H9 (cell line): ENCODE data around the gene COX6B2. TPM values are rescaled to one million over a fixed set of nuclear protein-coding genes. Genes with fewer than 3 reads are reported as not detected.

Source experiments
- DNase-seq: peaks from one replicate; pipeline ENCODE4 v3.0.0-alpha.2; 2017
- H2AFZ ChIP-seq: one replicate; pipeline ENCODE4 v1.6.1; 2013; ENCODE audit warnings: mild to moderate bottlenecking, low read length, control low read depth, moderate library complexity
- H2AK5ac ChIP-seq: 2 replicates; pipeline ENCODE4 v1.6.1; 2013; ENCODE audit warnings: low read length, control low read depth, mixed read lengths; ENCODE audit not compliant: insufficient read length
- H2BK120ac ChIP-seq: one replicate; pipeline ENCODE4 v1.6.1; 2013; ENCODE audit warnings: low read depth, mild to moderate bottlenecking, low read length, control low read depth, inconsistent platforms; ENCODE audit not compliant: poor library complexity, severe bottlenecking
- H2BK12ac ChIP-seq: 2 replicates; pipeline ENCODE4 v1.6.1; 2013; ENCODE audit warnings: low read length, control low read depth, mixed read lengths, low read depth; ENCODE audit not compliant: insufficient read length
- H2BK15ac ChIP-seq: 2 replicates; pipeline ENCODE4 v1.6.1; 2013; ENCODE audit warnings: low read depth, low read length, control low read depth
- H2BK20ac ChIP-seq: one replicate; pipeline ENCODE4 v1.6.1; 2013; ENCODE audit warnings: low read depth, mild to moderate bottlenecking, low read length, control low read depth, inconsistent platforms; ENCODE audit not compliant: poor library complexity, severe bottlenecking
- H2BK5ac ChIP-seq: 2 replicates; pipeline ENCODE4 v1.6.1; 2013; ENCODE audit warnings: low read length, control low read depth, mixed read lengths; ENCODE audit not compliant: insufficient read length
- H3K14ac ChIP-seq: 2 replicates; pipeline ENCODE4 v1.6.1; 2013; ENCODE audit warnings: low read length, control low read depth; ENCODE audit not compliant: insufficient read depth
- H3K18ac ChIP-seq: 2 replicates; pipeline ENCODE4 v1.6.1; 2013; ENCODE audit warnings: low read depth, mild to moderate bottlenecking, mixed read lengths, low read length, control low read depth; ENCODE audit not compliant: insufficient read length
- H3K23ac ChIP-seq: 2 replicates; pipeline ENCODE4 v1.6.1; 2013; ENCODE audit warnings: low read length, control low read depth, mixed read lengths, low read depth; ENCODE audit not compliant: insufficient read length
- H3K23me2 ChIP-seq: 2 replicates; pipeline ENCODE4 v1.6.1; 2013; ENCODE audit warnings: low read depth, mild to moderate bottlenecking, mixed read lengths, low read length, control low read depth; ENCODE audit not compliant: insufficient read length, poor library complexity, severe bottlenecking
- H3K27ac ChIP-seq: 2 replicates; pipeline ENCODE4 v1.5.1; 2013; ENCODE audit warnings: low read length, control low read depth, mixed read lengths, low read depth; ENCODE audit not compliant: insufficient read length
- H3K27me3 ChIP-seq: 2 replicates; pipeline ENCODE4 v1.6.1; 2013; ENCODE audit warnings: low read length, control low read depth, inconsistent platforms; ENCODE audit not compliant: insufficient read depth
- H3K4ac ChIP-seq: 2 replicates; pipeline ENCODE4 v1.6.1; 2013; ENCODE audit warnings: low read depth, mild to moderate bottlenecking, control low read depth, inconsistent platforms, low read length, moderate library complexity
- H3K4me1 ChIP-seq: 2 replicates; pipeline ENCODE4 v1.6.1; 2013; ENCODE audit warnings: low read length, control low read depth, inconsistent platforms; ENCODE audit not compliant: insufficient read depth
- H3K4me2 ChIP-seq: 2 replicates; pipeline ENCODE4 v1.6.1; 2013; ENCODE audit warnings: low read length, control low read depth, mixed read lengths; ENCODE audit not compliant: insufficient read length, insufficient read depth
- H3K56ac ChIP-seq: 2 replicates; pipeline ENCODE4 v1.6.1; 2013; ENCODE audit warnings: low read depth, mild to moderate bottlenecking, mixed read lengths, low read length, control low read depth; ENCODE audit not compliant: insufficient read length
- H3K79me1 ChIP-seq: 2 replicates; pipeline ENCODE4 v1.6.1; 2013; ENCODE audit warnings: low read depth, mild to moderate bottlenecking, moderate library complexity, low read length, control low read depth, inconsistent platforms; ENCODE audit not compliant: insufficient read depth, poor library complexity, severe bottlenecking
- H3K79me2 ChIP-seq: 2 replicates; pipeline ENCODE4 v1.6.1; 2013; ENCODE audit warnings: low read length, control low read depth, inconsistent platforms; ENCODE audit not compliant: insufficient read depth
- H3K9ac ChIP-seq: 2 replicates; pipeline ENCODE4 v1.6.1; 2013; ENCODE audit warnings: low read length, control low read depth, mixed read lengths; ENCODE audit not compliant: insufficient read length; ENCODE audit errors: extremely low read depth
- H3K9me3 ChIP-seq: one replicate; pipeline ENCODE4 v1.6.1; 2013; ENCODE audit warnings: low read depth, low read length, inconsistent platforms; ENCODE audit not compliant: control insufficient read depth
- H3T11ph ChIP-seq: one replicate; pipeline ENCODE4 v1.6.1; 2013; ENCODE audit warnings: mild to moderate bottlenecking, low read length, control low read depth, inconsistent platforms
- H4K20me1 ChIP-seq: one replicate; pipeline ENCODE4 v1.6.1; 2013; ENCODE audit not compliant: control insufficient read depth, insufficient read length, insufficient read depth
- H4K5ac ChIP-seq: 2 replicates; pipeline ENCODE4 v1.6.1; 2013; ENCODE audit warnings: low read depth, mild to moderate bottlenecking, mixed read lengths, low read length, control low read depth; ENCODE audit not compliant: insufficient read length
- H4K8ac ChIP-seq: replicated peaks from 2 replicates; pipeline ENCODE4 v1.6.1; 2013; ENCODE audit warnings: low read length, control low read depth, mixed read lengths, low read depth; ENCODE audit not compliant: insufficient read length
- H4K91ac ChIP-seq: 2 replicates; pipeline ENCODE4 v1.6.1; 2013; ENCODE audit warnings: low read depth, mild to moderate bottlenecking, moderate library complexity, mixed read lengths, low read length, control low read depth; ENCODE audit not compliant: insufficient read length
- H3K27ac Mint-ChIP-seq, 3 experiments: 2 replicates in 2 of 3; 3 replicates in 1 of 3; pipeline ENCODE4 v1.8.0; 2020 to 2021; ENCODE audit warnings: mixed read lengths in 3 of 3, mild to moderate bottlenecking in 1 of 3, moderate library complexity in 1 of 3
- H3K27me3 Mint-ChIP-seq: 2 replicates; pipeline ENCODE4 v1.8.0; 2021; ENCODE audit warnings: low read depth, mild to moderate bottlenecking, moderate library complexity, mixed read lengths
- H3K36me3 Mint-ChIP-seq, 3 experiments: 2 replicates in 2 of 3; 3 replicates in 1 of 3; pipeline ENCODE4 v1.8.0; 2020 to 2021; ENCODE audit warnings: low read depth in 3 of 3, mixed read lengths in 3 of 3; ENCODE audit not compliant: insufficient read depth in 1 of 3
- H3K4me1 Mint-ChIP-seq, 2 experiments: 2 replicates each; pipeline ENCODE4 v1.8.0; 2020; ENCODE audit warnings: mixed read lengths in 2 of 2
- H3K4me3 Mint-ChIP-seq, 2 experiments: 2 replicates in 1 of 2; 3 replicates in 1 of 2; pipeline ENCODE4 v1.8.0; 2020 to 2021; ENCODE audit warnings: mild to moderate bottlenecking in 2 of 2, mixed read lengths in 2 of 2, moderate library complexity in 1 of 2
- H3K9me3 Mint-ChIP-seq, 2 experiments: 2 replicates in 1 of 2; 3 replicates in 1 of 2; pipeline ENCODE4 v1.8.0; 2020; ENCODE audit warnings: mild to moderate bottlenecking in 2 of 2, mixed read lengths in 2 of 2, moderate library complexity in 1 of 2
- WGBS: extraction: QIAGEN DNeasy Blood & Tissue Kit; methylation state at CpG from one replicate; pipeline ENCODE4 v1.1.7; 2013; ENCODE audit warnings: missing lambda C conversion rate, low lambda C conversion rate, mixed read lengths; ENCODE audit not compliant: insufficient read length; ENCODE audit errors: extremely low coverage; 5-methylcytosine and 5-hydroxymethylcytosine counted together
- total RNA-seq: library from RNA; stranded (reverse); gene quantifications from 2 replicates; pipeline ENCODE4 v1.2.1, GENCODE V29; 2021
- TF ChIP-seq, protein P1 (sequence below): fragments of 200-600 bp; sonication (generic); conservative IDR thresholded peaks from 3 replicates; pipeline ENCODE4 v1.8.0; 2021; ENCODE audit warnings: antibody characterized with exemption, mild to moderate bottlenecking

COX6B2 gene
- total RNA-seq, 1 experiment from 2014 or later: 4.0 TPM

DNA sequence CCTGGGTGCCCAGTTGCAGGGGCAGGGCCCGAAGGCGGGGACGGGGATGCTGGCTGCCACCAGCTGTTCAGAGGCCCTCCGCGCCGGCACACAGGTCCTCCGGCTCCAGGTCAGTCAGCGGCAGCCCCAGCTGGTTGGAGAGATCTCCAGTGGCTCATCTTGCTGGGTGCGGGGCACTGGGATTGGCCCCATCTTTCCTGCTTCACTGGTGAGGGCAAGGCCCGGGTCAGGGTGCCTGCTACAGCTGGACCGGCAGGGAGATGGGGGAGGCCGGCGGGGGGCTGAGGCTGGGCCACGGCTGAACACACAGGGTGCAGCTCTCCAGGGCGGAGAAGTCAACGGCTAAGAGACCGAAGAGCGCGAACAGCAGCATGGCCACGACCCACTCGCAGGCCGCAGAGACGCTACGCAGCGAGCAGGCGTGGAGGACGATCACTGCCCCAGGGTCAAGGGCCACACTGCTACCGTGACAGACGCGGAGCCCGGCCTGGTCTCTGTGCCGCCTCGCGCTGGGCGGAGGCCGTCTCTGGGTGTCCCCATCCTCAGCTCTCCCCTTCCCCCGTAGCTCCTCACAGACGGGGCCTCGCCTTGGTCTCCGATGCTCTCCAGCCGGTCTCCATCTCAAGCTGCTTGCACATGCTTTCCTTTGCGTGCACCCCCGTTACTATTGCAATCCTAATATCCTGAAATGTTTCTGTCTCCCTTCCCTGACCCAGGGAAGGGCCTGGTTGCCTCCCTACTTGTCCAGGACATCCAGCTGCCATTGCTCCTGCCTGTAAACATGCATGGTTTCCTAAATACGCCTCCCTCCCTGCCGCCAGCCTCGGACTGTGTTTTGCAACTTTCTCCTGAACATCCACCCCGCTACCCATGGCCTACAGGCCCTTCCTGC is 41.7 kb downstream of the COX6B2 start:
- no peak overlapping the region for H3K4me2 ChIP-seq
- H2BK15ac ChIP-seq: no peak overlapping the region
- TF ChIP-seq, protein P1, sequence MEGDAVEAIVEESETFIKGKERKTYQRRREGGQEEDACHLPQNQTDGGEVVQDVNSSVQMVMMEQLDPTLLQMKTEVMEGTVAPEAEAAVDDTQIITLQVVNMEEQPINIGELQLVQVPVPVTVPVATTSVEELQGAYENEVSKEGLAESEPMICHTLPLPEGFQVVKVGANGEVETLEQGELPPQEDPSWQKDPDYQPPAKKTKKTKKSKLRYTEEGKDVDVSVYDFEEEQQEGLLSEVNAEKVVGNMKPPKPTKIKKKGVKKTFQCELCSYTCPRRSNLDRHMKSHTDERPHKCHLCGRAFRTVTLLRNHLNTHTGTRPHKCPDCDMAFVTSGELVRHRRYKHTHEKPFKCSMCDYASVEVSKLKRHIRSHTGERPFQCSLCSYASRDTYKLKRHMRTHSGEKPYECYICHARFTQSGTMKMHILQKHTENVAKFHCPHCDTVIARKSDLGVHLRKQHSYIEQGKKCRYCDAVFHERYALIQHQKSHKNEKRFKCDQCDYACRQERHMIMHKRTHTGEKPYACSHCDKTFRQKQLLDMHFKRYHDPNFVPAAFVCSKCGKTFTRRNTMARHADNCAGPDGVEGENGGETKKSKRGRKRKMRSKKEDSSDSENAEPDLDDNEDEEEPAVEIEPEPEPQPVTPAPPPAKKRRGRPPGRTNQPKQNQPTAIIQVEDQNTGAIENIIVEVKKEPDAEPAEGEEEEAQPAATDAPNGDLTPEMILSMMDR: no peak
- Mint-ChIP-seq H3K4me1 (peaks cover 3 to 7% of the 10 kb centered on the region in 2 experiments; a peak in 2 of 4 replicates), H3K36me3 (peaks cover 13 to 20% (median 20%) of the 10 kb centered on the region in 3 experiments; a peak in 6 of 7 replicates), H3K4me3 (no peak overlapping the region), H3K27ac (peak overlapping the region; percentile 1 to 70 (median 37); a peak in 5 of 7 replicates), H3K9me3 (no peaks in the 10 kb centered on the region), H3K27me3 (peaks cover 2% of the 10 kb centered on the region; the same call in 1 of the 2 replicates)
- H2BK20ac ChIP-seq: no peak overlapping the region
- H2BK5ac ChIP-seq: no peak overlapping the region
- no peaks in the 10 kb centered on the region for H3K4me1 ChIP-seq
- no peak overlapping the region for H3T11ph ChIP-seq
- no CpG with 5 or more reads among the region's 47 CpGs for WGBS
- no peaks in the 10 kb centered on the region for H4K20me1 ChIP-seq
- H3K27me3 ChIP-seq: no peaks in the 10 kb centered on the region
- no peak overlapping the region for H3K9ac ChIP-seq
- no peak overlapping the region for H3K56ac ChIP-seq
- no peak overlapping the region for H2AK5ac ChIP-seq
- H3K79me1 ChIP-seq: no peaks in the 10 kb centered on the region
- no peak overlapping the region for H3K27ac ChIP-seq
- H3K23ac ChIP-seq: no peak overlapping the region
- no peak overlapping the region for H2BK120ac ChIP-seq
- no peak overlapping the region for H4K5ac ChIP-seq
- no peaks in the 10 kb centered on the region for H3K79me2 ChIP-seq
- H3K14ac ChIP-seq: no peak overlapping the region
- H3K9me3 ChIP-seq: no peaks in the 10 kb centered on the region
- no peaks in the 10 kb centered on the region for H3K23me2 ChIP-seq
- peak; percentile 28 for DNase-seq
- H2BK12ac ChIP-seq: no peak overlapping the region
- H3K18ac ChIP-seq: no peak overlapping the region
- H4K91ac ChIP-seq: no peak overlapping the region
- H3K4ac ChIP-seq: no peak overlapping the region
- H2AFZ ChIP-seq: no peak overlapping the region
- H4K8ac ChIP-seq: no peak overlapping the region
